Activated CD8-positive, alpha-beta memory T cell treated with anti-CD3 and anti-CD28 coated beads, Interleukin-2, amount 50 U/mL, for 24 hours (primary cell): ENCODE data around the gene MAP3K12.

Experiments
- DNase-seq: peaks from one replicate; pipeline ENCODE4 v3.0.0-alpha.2; 2020; ENCODE audit errors: extremely low read depth

MAP3K12 gene

GRCh38 chr12:53507603-53507885 lies 8.3 kb upstream of the MAP3K12 start:
- no peak for DNase-seq

DNA sequence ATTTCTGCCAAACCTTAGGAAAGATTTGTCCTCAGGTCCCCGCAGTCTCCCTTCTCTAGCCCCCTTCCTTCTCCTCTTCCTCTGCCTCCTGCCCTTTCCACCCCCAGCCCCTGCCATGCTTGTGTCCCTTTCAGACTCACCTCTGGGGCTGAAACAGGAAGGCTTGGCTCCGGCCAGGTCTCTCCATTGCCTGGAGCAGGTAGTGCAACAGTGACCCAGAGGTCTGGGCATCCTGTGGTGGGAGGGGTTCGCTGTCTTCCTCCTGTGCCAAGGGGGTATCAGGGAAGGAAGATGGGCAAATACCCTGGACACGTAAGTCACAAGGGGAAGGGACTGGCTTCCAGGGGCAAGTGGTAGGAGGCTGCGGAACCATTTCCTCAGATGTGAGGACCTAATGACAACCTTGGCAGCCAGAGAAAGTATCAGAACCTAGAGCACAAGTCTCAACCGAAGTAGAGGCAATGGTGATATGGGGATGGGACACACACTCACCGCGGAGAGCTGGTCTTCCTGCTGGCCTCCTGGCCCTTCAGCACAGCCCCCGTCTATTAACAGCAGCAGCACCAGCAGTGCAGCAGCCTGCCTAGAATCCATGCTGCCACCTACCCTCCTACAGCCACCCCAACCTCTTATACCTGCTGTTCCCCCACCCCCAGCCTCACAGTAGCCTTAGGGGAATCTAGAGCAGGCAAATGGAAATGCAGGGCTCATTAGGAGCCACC lies 7.8 kb upstream of the MAP3K12 start, which contains the start of gene NPFF:
NPFF (minus strand) TSS at position 604 of the 722 bp plus-strand sequence; CDS start at position 594, 10 bp downstream.
- no peak for DNase-seq

DNA sequence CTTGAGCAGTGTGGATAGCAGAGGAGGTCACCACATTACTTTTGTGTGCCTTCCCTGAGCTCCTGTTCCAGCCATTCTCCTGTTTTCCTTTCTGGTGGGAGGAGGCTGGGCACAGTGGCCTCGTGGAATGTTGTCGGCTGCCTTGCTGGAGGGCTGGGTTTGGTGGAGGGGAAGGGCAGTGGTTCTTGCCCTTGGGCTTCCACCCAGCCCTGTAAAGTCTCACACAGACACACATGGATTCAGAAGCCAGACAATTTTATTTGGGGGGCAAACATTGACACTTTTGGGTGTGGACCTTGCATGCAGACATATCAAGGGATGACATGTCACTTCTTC lies 7.2 kb upstream of the MAP3K12 start:
- no peak for DNase-seq

DNA sequence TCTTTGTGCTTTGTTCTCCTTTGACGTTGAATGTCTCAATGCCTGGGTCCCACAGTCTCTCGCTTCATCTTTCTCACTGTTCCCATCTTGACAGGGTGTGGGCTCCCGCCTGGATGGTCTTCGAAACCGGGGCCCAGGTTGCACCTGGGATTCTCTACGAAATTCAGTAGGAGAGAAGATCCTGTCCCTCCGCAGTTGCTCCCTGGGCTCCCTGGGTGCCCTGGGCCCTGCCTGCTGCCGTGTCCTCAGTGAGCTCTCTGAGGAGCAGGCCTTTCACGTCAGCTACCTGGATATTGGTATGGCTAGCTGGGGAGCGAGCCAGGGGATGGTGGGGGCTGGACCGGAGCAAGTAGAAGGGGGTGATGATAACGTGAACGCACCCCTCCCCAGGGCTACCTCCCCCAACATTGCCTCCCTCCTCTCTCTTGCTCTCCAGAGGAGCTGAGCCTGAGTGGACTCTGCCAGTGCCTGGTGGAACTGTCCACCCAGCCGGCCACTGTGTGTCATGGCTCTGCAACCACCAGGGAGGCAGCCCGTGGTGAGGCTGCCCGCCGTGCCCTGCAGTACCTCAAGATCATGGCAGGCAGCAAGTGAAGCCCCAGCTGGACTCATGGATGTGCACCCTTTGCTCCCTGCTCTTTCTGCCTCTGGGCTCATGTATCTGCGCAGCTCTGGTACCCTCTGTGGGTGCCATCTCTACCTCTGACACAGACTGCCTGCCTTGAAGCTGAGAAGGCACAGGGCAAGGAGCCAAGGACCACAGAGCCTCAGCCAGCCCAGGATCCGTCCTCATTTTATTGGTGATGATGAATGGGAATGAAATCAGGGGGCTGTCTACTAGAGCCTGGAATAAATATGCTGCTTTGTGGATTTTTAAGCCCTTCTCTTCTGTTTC lies 6.5 kb upstream of the MAP3K12 start:
- no peak for DNase-seq

DNA sequence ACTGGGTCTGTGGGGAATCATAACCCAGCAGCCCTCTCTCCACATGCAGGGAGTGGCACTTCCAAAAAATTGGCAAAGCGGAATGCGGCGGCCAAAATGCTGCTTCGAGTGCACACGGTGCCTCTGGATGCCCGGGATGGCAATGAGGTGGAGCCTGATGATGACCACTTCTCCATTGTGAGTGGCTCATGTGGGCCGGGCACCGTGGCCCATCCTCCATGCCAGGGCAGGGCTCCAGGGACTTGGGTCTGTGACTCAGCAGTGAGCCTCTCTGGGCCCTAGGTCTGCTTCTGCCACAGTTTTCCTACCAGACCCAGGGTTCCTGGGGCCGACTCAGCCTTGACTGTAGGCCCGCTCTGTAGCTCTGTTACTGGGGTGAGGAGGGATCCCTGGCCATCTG lies 5.8 kb upstream of the MAP3K12 start:
- no peak for DNase-seq

GRCh38 chr12:53504004-53504920 lies 5.0 kb upstream of the MAP3K12 start:
- DNase-seq = no peak

GRCh38 chr12:53502983-53503728 lies 3.9 kb upstream of the MAP3K12 start:
- DNase-seq = no peak

GRCh38 chr12:53502331-53502730 lies 3.1 kb upstream of the MAP3K12 start:
- DNase-seq = no peak

GRCh38 chr12:53501615-53502181 lies 2.4 kb upstream of the MAP3K12 start:
- no peak for DNase-seq

- DNase-seq = peak; percentile 98
Measured at GRCh38 chr12:53500776-53501614, 1.7 kb upstream of the MAP3K12 start, which contains the start of gene TARBP2. TARBP2 (plus strand) TSS chr12:53501283; CDS start chr12:53501409, 126 bp downstream.

DNA sequence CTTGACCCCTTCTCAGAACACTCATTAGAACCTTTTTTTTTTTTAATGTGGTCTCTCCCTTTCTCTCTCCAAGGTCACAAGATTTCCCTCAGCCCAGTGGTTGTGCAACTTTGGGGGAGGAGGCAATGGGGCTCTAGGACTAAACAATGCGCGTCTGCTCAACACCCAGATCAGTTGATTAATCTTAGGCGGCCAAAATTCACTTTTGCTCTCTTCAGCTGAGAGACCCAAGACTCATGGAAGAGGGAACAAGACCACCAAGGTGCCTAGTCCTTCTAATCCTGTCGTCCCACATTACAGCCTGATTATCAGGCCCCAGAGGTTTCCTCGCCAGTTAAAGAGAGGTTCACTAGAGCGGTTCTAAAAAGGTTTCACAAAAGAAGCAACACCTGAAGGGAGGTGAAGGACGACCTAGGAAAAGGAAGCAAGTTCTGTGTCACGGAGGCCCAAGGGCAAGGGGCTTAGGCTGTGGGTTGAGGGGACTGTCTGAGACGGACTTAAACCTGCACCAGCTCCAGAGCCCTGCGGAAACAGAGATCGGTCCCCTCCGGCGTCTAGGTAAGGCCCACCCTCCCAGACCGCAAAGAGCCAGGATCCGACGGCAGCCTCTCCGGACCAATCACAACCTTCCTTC lies 1.0 kb upstream of the MAP3K12 start:
- DNase-seq = no peak

- DNase-seq = no peak
Measured at GRCh38 chr12:53498235-53498630, 1.0 kb downstream of the MAP3K12 start.

GRCh38 chr12:53497461-53497860 lies 1.8 kb downstream of the MAP3K12 start:
- DNase-seq = no peak

DNA sequence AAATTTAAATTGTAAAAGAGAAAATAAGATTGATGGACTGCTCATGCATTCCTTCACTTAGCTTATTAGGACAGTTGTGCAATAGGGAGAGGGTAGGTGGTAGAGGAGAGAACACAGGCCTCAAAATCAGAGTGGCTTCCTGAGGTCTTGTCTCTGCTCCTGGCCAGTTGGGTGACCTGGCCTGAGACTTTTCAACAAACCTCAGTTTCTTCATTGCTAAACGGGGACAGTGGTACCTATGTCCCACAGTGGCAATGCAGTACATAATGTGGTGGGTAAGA lies 2.6 kb downstream of the MAP3K12 start:
- DNase-seq = no peak

- no peak for DNase-seq
Measured at GRCh38 chr12:53495903-53496751, 3.1 kb downstream of the MAP3K12 start.

- DNase-seq = no peak
Measured at GRCh38 chr12:53493610-53494391, 5.5 kb downstream of the MAP3K12 start.

DNA sequence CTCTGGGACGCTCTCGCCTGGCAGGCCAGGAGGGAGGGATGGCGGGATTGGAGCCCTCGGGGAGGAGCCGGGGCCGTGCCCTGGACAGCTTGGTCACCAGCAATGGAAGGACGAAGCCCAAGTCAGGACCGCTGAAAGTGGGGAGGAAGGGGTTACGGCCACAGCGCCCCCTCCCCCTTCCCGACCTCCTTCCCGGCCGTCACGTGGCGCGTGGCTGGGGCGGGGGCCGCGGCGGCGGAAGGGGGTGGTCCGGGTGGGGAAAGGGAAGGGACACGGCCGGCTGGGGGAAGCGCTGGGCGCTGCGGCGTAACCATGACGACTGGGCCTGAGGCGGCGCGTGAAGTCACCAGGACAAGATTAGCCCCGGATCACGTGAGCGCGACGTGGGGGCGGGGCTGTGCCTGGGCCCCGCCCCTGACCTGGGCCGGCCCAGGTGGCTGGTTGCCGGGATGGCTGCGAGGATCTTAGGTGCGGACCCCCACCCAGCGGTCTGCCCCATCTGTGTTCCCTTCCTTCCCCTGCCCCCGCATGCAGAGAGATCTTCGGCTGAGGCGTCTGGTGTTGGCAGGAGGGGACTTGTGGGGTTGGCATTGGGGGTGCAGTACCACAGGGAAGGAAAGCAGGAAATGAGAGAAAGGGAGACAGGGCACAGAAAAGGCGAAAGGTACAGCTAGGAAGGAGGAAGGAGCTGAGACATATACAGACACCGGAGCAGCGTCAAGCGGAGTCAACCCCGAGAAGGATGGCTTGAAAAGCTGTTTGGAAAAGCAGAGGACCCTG lies 6.2 kb downstream of the MAP3K12 start:
- peak; percentile 60 for DNase-seq
